GM19397 (cell line): Measurements from ENCODE around the gene SMAD9.

Experiments
- ATAC-seq: cut with Tn5 transposase; IDR thresholded peaks from one replicate; pipeline ENCODE4 v1.9.1; 2021; ENCODE audit warnings: mild to moderate bottlenecking, moderate library complexity; ENCODE audit not compliant: unreplicated experiment

The SMAD9 gene

DNA sequence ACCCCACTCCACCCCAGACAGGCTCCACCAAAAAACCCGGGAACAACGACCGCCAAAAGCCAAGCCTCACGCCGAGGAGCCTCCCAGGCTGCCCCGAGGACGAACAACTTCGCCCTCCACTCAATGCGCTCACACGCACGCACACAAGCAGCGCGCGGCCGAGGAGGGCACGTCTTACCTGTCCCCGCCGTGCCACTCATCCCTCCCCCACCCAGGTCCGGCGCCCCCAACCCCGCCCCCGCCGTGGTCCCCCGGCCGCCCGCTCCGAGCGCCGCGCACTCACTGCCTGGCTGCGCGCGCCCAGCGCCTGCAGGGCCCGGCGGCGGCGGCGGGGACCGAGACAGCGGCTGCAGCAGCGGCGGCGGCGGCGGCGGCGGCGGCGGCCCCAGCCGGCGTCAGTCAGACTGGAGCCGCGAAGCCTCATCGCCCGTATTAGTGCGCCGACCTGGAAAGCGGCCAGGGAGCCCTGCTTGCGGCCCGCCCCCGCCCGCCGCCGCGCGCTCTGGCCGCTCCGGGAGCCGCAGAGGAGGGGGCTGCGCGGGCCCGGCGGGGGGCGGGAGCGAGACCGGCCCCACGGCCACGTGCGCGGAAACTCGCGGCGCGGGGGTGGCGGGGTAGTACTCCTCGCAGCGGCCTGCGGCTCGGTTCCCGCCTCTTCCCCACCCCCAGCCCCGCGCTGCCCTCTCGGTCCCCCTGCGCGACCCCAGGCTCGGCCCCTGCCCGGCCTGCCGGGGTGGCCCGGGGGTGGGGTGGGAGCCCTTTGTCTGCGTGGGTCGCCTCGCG, at the start of gene SMAD9:
Gene SMAD9 (minus strand): TSS at position 406 of the 783 bp plus-strand sequence. CDS start 40,549 bp downstream, outside the sequence.
- ATAC-seq, result peak; percentile 76

DNA sequence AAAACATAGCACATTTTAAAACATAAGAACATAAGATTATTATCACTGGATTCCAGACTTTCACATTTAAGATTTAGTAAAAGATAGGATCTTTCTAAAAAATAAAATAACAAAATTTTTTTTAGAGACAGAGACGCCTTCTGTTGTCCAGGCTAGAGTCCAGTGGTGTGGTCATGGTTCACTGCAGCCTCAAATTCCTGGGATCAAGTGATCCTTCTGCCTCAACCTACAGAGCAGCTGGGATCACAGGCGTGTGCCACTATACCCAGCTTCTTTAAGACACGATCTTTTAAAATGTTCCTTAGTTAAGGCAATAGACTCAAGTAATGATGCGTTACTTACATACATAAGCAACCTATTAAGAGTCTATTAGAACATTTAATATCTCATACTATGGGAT, 46.4 kb upstream of the SMAD9 start:
- no peak for ATAC-seq

GRCh38 chr13:36965767-36966166, 45.7 kb upstream of the SMAD9 start:
- no peak for ATAC-seq

GRCh38 chr13:36959456-36960116, 39.5 kb upstream of the SMAD9 start:
- ATAC-seq, result no peak

DNA sequence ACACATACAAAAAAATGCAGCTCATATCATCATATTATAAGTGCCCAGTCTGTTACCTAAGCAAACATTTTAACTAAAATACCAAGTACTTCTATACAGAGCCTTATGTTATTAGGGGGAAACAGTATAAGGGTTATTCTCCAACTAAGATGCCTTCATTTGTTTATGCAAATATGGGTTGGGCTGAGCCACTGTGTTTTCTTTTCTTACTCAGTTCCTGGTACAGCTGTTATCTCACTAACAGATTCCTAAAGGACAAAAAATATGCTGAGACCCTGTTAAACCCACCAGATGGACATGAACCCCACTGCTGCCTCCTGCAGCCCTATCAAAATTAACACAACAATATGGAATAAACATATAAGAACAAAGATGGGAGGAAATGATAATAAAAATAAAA, 34.5 kb upstream of the SMAD9 start:
- ATAC-seq, result no peak

- ATAC-seq, result no peak
These were observed 30.9 kb upstream of the SMAD9 start for GRCh38 chr13:36950920-36951319.

DNA sequence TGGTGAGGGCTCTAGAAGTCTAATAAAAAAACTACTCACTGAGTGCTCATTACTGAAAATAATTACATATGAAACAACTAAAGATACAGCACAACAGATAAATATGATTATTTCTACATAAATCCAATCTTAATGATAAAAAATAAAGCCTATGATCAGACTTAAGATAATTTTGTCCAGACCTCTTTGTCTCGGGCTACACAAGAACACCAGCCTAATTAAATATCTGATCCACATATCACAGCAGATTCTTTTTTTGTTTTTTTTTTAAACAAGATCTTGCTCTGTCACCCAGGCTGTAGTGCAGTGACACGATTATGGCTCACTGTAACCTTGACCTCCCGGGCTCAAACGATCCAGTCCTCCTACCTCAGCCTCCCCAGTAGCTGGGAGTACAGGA, 30.3 kb upstream of the SMAD9 start:
- no peak for ATAC-seq

GRCh38 chr13:36945078-36945477, 25.0 kb upstream of the SMAD9 start:
- ATAC-seq, result no peak

- ATAC-seq, result no peak
These were observed 5.6 kb upstream of the SMAD9 start for GRCh38 chr13:36925603-36926002.

DNA sequence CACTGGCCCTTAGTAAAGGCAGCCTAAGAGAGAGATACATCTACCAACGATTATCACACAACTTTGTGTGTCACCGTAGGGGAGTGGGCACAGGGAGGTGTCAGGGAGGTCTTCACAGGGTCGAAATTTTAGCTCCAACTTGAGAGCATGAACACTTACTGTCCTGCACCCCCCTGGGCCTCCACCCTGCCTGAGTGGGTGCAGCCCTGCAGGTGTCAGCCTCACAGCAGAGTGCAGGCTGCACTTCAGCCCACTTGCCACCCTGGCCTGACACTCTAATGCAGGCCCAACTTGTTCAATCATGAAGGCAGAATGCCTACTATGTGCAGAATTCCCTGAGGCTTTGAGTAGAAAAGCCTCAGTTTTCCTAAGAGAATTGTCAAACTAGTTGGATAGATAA, 4.0 kb upstream of the SMAD9 start:
- ATAC-seq, result no peak

DNA sequence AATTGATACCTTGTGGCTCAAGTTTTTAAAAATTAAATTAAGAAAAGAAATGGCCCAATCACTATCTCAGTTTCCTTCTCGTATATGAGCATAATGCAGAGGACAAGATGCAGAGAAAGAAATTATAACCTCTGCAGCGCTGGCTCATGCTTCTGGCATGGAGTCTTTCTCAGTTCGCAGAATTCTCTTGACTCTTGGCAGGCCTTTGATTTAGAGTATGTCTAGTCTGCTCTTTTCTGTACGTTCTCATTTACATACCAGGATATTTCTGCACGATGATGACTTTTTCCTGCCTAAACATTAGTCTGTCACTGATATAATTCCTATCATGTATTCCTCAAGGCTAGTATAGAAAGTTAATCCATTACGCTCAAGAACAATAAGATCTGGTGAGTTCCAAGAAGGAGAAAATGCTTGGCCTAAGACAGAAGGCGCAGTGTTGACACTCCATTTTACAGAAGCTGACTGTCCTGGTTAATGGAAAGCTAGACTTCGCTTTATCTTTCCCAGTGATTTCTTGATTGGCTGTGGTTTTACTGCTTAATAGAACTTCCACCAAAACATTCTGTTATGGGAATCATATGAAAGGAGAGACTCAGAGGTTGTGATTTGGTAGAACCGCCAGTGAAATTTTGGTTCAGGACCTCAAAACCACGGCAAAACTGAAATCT, 1.7 kb upstream of the SMAD9 start:
- no peak for ATAC-seq

- no peak for ATAC-seq
These were observed 663 bp upstream of the SMAD9 start for GRCh38 chr13:36920616-36921185.

GRCh38 chr13:36919171-36919832, 736 bp downstream of the SMAD9 start:
- ATAC-seq, result peak; percentile 15

DNA sequence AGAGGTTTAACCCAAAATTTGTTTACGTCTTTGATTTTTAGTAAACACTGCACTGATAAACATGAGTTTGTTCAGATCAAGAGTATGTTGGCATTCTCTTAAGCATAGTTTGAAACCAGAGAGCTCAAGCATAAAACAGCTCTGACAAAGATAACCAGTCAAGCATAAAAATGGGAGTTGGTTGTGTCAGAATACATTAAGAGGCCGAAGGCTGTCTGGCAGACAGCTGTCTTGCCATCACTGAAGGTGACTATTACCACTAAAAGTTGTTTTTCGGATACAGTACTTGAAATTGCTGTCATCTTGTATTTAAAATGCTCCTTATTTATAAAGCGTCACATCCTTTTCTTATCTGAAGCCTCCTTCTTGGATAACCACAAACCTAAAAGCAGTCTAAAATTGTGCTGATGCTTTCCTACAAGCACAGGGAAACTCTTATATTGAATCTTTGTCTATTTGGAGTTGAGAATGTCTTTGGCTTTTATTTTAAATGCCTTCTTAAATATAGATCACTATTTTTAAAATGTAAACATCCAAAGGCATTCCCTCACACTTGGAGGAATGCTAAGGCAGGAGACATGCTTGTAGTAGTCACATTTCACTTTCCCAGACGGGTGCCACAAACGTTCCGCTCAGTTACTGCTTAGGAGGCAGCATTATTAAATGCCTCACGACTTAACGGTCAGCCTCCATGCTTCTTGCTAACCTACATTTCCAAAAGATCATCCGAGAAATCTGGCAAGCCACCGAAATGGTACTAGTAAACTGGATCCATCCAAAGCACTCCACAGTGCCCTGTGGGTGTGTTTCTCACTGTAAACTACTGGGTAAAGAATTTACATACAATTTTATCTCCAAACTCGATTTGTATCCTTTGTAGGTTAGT, 1.5 kb downstream of the SMAD9 start:
- no peak for ATAC-seq

DNA sequence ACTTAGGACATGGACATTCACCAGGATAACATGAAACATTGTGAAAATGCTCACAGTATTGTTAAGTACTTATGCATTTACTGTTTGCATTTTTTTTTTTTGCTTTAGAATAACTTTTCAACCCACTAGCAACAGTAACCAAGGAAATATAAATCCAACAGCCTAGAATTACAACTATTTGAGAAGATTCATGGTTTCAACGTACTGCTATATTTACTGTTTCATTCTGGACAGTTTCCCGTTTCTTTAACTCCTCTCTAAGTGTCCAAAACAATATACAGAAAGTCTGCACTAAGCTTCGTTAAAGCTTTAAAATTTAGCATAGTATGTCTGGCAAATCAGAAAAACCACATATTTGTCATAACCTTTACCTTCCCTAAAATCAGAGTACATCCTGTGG, 2.7 kb downstream of the SMAD9 start:
- no peak for ATAC-seq

- no peak for ATAC-seq
These were observed 4.0 kb downstream of the SMAD9 start for GRCh38 chr13:36915896-36916640.

DNA sequence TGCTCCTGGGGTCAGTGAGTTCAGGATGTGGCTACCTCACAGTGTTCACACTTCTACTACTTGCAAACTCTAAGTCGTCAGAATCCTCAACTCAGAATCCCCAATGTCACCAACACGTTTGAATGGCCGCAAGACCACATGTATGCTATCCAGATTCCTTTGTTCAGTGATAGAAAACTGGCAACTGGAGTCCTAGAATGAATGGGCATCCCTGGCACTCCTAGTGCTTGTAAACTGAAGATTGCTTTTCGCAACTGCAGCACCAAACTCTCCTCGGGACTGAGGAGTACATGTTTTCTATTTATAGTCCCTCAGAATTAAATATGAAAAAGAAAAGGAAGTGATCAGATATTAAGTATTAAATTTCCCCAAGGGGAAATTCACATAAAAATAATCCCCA, 4.9 kb downstream of the SMAD9 start:
- no peak for ATAC-seq

GRCh38 chr13:36914648-36915047, 5.4 kb downstream of the SMAD9 start:
- no peak for ATAC-seq

DNA sequence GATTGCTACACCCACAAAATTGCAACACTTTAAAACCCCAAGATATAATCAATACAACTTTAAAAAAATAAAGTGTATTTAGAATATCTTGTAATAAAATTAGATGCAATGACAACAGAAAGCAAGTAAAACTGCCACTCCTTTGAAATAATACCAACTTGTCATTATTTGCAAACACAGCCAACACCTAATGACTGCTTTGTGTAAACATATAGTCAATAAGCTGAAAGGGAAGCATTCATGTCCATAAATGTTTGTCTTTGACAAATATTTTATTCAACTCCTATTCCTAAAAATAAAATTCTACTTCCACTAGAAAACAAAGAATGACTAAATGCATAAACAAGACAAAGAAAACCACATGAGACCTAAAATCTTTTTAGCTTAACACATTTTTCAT, 6.6 kb downstream of the SMAD9 start:
- no peak for ATAC-seq
